Germinal center (tissue), 1 donor: ENCODE measurements around the gene KAT7.
A peak's percentile ranks its signal among the peaks of the same experiment; 100 is the strongest.

Experiments
- DNase-seq: peaks from one replicate; pipeline ENCODE4 v3.0.0; 2012; ENCODE audit warnings: mixed read lengths, low spot score

Gene KAT7

DNA sequence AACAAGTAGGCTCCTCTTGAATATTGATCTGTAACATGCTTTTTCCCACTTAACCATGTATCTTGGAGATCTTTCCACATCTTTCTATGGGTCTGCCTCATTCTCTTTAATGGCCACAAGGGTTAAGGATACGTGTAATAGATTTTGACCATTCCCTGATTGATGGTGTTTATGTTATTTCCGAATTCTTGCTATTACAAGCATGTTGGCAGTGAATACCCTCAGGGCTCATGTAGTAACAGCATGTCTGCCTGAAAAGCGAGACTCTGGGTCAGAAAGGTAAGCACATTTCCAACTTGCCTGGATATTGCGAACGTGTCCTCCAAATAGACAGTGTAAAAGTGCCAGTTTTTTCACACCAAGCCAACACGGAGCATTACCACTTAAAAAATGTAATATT lies 54.4 kb downstream of the KAT7 start:
- no peak for DNase-seq

DNA sequence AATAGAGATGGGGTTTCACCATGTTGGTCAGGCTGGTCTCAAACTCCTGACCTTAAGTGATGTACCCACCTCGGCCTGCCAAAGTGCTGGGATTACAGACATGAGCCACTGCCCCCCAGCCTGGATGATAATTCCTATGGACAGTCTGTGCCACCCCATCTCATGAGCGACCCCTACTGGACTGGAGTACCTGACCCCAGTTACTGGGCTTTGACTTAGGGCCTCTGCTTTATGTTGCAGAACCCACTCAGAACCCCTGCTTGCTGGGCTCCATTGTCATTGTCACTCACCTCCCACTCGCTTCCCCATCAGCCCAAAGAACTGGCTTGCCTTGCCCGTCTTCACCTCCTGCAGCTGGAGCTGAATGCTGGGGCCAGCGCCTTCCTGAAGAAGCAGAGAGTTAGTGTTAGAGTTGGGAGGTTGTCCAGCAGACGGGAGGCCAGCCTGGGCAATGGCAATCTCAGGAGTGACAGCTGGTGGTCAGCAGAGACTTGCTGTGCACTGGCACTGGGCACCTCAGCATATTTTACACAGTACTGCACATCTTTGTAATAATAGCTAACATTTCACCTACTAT lies 55.4 kb downstream of the KAT7 start:
- peak; percentile 28 for DNase-seq

DNA sequence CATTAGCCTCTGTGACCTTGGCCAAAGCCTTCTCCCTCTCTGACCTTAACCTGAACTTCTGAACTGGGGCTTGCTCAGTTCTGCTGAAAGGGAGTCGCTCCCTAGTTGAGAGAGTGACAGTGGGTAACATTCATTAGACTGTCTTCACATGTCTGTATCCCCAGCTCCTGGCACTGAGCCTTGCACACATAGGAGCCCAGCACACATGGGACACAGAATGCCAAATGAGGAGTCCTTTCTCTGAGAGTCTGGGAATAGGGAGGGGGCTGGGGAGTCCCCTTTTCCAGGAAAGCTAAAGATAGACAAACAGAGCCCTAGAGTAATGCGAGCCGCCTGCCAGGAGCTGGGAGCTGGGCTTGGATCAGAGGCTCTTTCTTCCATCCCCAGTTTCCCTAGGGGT lies 56.8 kb downstream of the KAT7 start:
- no peak for DNase-seq

DNA sequence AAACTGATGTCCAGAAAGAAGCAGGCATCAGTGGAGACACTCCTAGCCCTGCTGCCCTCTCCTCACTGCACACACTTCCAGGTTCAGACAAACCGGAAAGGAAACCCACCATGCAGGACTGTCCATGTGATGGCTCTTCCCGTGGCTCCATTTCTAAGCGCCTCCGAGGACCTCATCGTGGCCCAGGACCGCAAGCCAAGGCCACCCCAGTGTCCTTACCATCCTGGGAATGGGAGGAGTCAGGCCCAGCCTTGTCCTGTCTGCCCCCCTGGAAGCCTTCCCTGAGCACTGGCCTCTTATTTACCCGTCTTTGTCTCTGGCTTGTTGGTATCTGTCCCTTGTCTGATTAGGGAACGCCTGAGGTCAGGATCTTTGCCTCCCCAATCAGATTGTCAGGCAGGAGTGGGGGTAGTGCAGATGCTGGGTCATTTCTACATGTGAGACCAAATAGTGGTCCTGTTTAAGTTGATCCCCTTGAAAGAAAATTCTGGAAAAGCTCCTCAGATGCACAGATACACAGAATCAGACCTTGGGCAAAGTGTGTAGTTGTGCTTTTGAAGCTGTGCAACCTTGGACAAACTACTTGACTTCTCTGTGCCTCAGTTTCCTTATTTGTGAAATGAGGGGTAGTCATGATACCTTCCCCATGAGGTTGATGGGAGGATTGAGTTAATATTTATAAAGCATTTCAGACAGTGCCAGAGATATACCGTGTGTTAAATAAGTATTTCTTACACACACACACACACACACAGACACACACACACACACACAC lies 58.6 kb downstream of the KAT7 start:
- DNase-seq = no peak

DNA sequence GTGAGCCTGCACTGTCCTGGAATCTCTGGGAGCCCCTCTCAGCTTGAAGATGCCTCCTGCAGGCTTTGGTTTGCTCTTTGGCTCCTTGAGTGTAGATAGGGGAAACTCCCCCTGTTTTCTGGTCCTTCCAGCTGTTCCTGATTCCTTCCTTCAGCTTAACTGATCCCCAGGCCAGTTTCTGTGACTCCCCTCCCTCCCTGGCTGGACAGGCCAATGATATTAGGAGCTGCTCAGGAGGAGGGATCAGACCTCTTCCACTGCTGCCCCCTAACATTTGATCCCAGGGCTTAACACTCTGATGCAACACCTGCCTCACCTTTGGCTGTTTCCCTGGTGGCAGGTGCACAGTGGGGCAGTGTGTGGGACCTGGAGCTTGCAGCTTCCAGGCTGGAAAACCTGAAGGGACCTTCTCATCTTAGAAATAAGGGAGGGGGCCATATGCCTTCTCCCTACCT lies 59.6 kb downstream of the KAT7 start, which contains the start of gene TAC4:
Gene TAC4 (minus strand): TSS at position 51 of the 455 bp plus-strand sequence. CDS start 52 bp downstream, outside the sequence.
- DNase-seq = no peak

DNA sequence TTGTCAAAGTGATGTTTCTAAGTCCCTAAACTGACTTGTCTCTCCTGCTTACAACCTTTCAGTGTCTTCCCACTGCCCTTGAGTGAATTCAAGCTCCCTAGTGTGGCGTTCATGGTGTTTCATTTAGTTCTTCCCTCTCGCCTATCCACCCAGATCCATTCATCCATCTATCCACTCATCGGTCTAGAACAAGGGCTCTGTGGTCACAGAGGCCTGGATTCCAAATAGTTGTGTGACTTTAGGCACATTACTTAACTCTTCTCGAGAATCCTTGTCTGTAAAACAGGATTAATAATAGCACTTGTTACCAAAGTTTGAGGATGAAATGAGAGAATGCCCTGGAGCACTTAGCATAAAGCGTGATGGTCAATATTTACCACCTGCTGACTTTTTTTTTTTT lies 60.3 kb downstream of the KAT7 start:
- no peak for DNase-seq

DNA sequence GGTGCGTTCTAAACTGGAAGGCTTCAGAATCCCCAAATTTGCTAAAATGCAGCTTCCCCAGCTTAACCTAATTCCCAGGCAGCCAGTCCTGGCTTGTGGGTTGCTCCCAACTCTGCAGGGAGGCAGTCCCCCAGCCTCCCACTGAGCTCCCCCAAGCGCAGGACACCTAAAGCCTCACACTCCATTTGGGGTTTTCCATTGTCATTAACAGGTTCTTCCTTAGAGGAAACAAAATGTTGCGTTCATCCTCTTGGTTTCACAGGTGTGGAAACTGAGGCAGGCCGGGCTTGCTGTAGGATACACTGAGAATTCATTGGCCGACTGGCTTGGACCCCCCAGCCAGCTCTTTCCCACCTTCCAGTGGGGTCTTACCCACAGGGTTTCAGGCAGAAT lies 61.7 kb downstream of the KAT7 start:
- no peak for DNase-seq

DNA sequence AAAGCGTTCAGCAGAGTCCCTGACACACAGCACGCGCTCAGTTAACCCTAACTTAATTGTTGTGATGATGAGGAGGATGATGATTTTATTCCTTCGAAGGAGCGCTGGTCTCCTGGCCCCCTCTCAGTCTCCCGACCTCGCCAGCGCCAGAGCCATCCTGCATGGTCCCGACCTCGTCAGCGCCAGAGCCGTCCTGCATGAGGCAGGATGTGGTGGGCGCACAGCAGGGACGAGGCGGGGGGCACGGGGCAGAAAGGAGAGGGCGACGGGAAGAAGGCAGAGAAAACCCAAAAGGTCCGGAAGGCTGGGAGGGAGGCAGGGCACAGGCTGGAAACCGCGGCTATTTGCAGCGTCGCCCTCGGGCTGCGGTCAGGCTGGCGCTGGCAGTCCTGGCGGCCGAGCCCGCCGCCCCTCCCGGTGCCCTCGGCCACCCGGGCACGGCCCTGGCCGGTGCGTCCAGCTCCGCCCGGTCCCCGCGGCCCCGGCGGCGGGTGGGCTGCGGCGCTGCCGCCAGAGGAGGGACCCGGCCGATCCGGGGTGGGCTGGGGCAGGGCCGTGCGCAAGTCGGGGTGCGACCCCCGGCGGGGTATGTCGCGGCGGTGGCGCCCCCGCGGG lies 62.4 kb downstream of the KAT7 start:
- DNase-seq = no peak

DNA sequence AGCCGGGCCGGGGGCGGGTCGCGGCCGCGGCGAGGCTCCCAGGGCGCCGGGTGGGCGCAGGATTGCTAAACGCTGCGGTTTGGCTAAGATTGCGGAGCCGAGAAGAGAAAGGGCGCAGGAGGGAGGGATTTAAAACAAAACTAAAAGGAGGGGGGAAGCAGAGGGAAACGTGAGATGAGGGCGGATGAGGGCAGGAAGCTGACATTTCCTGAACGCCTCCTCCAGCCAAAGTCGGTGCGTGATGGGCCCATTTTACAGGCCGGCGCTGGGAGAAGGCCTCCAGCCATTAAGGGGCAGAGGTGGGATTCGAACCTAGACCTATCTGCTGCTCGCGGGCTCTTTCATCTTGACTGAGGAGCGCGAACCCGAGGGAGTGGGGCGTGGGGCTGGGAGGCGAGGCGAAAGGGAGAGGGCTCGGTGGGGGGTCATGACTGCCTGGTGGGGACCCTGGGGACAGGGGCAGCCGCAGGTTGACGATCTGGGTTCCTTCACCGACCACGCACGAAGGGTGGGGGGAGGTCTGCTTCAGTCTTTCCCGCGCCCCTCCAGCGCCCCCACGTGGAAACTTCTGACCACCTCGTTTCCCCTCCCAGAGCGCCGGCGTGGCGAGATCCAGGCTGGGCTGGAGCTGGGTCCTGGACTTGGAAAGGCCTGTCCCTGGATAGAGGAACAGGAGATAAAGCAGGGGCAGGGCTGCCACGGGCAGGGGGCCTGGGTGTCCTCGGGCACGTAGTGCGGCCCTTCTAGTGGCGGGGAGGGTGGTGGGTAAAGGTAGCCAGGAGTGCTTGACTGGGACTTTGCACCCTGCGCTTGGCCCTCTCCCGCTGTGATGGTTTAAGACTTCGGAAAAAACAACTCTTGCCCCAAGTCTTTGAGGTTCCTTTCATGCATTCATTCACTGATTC lies 63.2 kb downstream of the KAT7 start:
- DNase-seq = peak; percentile 31

DNA sequence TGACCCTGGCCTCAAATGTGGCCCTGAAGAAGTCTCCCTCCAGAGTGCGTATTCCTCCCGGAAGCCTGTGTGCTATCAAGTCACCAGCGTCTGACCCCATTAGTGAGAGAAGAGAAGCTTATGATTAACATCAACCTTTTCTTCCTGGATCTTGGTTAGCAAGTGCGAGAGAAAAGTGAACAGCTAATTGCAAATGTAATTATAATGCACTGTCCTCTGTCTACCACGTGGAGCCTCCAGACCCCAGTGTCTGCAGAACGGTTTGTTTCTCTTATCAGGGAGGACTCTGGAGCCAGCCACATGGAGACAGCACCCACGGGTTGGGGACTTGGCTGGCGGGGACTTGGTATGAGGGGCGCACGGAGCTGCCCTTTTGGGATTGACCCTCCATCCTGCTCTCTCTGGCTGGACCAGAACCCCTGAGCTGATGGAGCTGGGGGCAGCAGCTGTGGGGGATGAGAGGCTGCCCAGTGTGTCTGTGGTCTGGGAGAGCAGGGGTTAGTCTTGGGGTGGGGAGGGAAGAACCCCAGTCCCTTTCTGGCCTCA lies 65.1 kb downstream of the KAT7 start:
- no peak for DNase-seq

DNA sequence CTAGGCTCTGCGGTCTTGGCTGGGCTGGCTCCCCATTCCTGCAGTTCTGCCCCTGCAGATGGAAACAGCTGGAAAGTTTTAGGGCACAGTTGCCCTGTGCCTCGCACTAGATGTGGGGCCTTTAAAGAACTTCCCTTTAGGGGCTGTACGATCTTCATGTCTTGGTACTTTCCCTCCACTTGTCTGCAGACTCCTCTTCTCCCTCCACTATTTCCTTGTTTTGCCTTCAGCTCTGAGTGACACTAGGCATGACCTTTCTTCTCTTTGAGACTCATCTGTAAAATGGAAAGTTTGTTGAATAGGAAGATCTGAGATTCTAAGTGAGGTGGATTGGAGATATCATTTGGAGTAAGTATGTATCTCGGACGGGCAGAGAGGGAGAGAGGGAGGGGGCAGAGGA lies 65.6 kb downstream of the KAT7 start:
- no peak for DNase-seq

DNA sequence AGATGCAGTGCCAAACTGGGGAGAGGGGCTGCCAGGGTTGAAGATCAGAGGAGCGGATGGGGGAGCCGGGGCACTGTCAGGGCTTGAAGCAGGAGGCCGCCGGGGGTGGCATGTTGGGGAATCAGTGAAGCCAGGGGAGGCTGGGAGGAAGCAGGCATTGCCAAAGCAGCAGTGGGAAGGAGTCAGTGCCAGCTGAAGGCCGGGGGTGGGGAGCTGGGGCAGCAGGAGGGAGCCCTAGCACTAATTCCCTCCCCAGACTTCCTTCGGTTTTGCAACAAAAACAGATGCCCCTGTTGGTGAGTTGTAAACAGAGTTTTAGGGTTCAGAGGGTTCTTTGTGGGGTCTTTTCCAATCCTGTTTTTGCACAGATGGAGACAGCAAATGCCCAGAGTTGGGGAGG lies 70.3 kb downstream of the KAT7 start:
- no peak for DNase-seq

DNA sequence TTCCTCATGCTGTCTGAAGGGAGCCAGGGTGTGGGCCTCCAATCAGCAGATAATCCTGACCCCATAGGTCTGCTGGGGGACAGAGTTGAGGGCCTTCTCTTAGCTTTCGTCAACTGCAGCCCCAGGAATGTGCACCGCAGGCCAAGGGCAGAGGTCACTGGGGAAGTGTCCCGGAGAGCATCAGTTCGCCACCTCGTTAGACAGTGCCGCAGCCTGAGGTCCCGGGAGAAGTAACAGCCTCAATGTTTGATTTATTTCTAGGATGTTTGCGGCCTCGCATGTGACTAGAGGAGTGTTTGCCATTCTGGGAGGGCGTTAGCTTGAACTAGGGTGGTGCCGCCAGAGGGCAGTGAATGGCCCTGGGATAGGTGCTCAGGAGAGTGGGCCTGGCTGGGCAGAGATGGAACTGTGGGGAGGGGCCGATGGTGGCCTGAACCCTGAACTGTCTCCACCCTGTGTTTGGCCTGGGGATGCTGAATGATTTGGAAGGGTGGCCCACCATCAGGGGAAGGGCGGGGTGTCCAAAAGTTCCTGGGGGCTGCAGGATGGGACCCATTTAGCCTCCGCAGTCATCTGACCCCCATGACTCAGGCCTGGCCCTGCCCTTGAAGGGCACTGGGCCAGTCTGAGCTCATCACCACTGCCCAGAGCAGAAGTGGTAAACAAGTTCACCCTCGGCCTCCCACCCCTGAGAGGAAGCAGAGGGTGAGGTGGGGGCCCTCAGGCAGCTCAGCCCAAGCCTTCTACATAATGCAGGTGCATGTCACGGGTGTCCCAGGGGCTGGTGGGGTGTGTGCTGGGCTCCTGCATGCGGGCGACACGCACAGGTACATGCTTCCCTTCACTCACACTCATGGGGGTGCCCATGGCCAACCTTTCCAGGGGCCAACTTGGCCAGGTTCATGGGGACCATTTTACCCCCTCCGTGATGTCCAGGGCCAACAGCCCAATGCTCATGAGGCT lies 71.8 kb downstream of the KAT7 start:
- DNase-seq = no peak

DNA sequence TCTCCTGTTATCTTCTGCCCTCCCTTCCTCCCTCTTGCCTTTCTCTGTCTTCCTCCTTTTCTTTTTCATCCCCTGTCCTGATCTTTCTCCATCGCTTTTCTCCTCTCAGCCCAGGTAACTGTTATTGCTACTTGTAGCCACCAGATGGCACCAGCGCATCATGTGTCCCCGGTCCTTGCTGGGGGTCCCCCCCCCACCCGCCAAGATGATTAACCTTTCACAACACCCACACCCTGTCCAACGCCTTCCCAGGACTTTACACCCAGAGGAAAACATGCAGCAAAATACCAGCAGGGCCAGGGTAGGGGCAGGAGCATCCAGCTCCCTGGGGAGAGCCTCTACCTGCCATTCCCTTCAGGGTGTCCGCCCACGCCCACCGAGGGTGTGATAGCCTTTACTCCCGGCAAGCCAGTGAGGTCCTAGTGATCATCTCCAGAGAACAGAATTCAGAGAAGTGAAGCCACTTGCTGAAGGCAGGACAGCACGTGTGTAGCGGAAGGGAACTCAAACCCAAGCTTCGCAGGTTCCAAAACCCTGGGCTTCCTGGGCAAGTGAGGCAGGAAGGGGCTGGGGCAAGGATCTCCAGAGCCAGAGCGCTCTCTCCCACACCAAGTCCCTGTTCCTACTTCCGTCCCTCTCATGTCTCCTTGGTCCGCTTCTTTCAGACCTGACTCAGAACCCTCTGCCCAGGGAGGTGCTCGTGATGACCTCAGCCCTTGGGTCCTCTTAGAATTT lies 72.8 kb downstream of the KAT7 start:
- peak; percentile 75 for DNase-seq

DNA sequence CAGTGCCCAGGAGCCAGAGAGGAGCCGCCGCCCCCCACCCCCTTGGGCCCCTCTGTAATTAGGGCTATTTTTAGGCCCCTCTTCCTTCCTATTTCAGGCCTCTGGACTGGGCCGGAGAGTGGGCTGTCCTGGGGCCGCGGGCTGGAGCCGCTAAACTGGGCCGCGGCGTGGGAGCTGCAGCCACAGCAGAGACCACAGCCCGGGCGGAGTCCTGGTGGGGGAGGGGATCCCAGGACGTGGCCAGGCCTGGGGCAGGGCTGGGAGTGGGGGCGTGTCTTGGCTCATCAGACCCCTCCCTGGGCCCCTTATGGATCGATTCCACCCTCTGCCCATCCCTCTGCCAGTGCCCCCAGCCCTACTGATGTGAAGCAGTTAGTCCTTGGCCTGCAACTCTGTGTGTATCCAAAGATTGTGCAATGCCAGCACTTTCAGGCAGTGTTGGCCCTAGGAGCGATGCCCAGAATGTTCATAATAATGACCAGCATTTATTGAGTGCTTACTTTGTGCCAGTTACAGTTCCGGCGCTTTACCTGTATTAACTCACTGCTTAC lies 74.4 kb downstream of the KAT7 start:
- DNase-seq = no peak

DNA sequence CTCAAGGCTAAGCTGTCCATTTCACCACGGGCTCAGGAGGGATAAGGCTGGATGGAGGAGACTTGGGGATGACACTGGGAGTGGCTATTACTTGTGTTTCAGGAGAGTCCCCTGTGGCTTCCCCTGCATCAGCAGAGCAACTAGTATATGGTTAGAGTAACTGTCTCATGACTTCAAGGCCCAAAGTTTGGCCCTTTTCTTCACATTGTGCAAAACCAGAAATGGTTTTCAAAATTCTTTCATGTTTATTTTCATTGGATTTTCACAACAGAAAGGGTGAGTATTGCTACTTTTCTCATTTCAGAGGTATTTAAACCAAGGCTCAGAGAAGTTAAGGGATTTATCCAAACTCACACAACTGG lies 77.5 kb downstream of the KAT7 start:
- no peak for DNase-seq

DNA sequence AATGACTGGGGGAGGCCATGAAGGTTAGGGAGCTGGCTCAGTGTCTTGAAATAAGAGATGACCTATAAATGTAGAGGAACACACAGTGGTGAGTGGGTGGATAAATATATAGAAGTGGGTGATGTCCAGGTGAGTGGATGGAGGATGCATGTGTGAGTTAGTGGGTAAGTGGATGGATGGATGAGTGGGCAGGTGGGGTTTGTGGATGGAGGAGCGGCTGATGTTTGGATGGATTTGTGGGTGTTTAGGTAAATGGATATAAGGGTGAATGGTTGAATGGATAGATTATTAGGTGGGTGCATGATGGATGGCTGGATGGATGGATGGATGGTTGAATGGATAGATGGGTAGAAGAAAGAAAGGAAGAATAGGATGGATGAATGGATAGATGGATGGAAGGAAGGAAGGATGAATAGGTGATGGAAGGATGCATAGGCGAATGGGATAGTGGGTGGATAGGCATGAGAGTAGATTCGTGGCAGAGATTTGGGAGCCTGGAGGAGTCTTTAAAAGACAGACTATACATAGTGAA lies 78.5 kb downstream of the KAT7 start:
- DNase-seq = no peak

DNA sequence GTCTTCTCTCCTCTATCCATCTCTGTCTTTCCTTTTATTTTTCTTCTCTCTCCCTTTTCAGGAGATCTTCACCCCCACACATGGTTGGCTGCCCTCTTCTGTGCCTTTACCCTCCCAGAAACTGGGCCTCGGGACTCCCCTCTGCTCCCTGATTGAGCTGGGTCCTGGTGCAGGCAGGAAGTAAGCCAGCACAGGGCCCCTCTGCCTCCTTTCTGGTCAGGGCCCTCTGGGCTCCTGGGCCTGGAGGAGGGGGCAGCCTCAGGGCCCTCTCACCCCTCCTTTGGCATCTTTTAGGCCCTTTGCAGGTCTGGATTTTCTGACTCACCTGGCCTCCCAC lies 80.5 kb downstream of the KAT7 start:
- no peak for DNase-seq

DNA sequence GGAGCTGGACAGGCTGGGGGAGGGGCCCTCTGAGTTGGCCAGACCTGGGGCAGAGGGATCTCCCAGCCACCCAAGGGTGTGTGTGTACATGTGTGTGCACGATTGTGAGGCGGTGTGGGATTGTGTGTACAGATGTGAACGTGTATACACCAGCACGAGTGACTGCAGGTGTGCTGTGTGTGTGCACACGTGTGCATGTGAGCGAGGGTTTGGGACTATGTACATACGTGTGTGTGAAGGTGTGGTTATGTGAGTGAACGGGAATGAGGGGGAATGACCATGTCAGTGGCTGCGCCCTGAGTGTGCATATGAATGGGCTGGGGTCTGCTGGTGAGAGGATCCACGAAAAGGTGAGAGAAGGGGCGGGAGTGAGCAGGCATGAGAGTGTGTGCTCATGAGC lies 81.8 kb downstream of the KAT7 start:
- no peak for DNase-seq

DNA sequence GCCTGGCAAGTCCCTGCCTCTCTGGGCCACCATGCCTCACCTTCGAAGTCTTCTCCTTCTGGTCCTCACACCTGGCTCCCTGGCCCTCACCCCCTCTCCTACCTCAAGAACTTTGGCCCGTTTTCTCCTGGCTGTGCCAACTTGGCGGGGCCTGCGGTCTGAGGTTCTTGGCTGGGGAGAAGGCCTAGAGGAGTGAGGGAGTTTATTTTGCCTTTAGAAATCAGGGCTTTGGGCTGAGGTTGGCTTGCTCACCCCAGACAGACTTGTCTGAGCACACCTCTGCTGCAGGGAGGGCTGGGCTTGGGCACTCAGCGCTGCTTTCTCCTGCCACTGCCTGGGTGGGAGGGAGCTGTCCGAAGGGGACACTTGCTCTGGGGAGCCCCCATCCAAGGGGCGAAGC lies 82.7 kb downstream of the KAT7 start:
- no peak for DNase-seq
